ENCODE measurements around the gene SLC39A10.

Gene SLC39A10

GRCh38 chr2:195727106-195727505 is 70.1 kb downstream of the SLC39A10 start:
- DNase-seq (ENCODE audit: low spot score) = no peak
- TF ChIP-seq CTCF (IDR thresholded peaks at IDR 0.05; ENCODE audit: extremely low read depth, insufficient read depth, missing control alignments) = no peak
- in situ Hi-C loops (cut with MboI; ENCODE audit: low pct_unique_long_range_greater_than_20kb, low sequenced_read_pairs, unreplicated experiment) = no loop called here

- TF ChIP-seq CTCF (IDR thresholded peaks at IDR 0.05; ENCODE audit: extremely low read depth, insufficient read depth, missing control alignments) = no peak
- DNase-seq (ENCODE audit: low spot score) = no peak
- in situ Hi-C loops (cut with MboI; ENCODE audit: low pct_unique_long_range_greater_than_20kb, low sequenced_read_pairs, unreplicated experiment) = no loop called here
These were observed 73.9 kb downstream of the SLC39A10 start for GRCh38 chr2:195730912-195731311.

- no peak for TF ChIP-seq CTCF (IDR thresholded peaks at IDR 0.05; ENCODE audit: extremely low read depth, insufficient read depth, missing control alignments)
- in situ Hi-C loops (cut with MboI; ENCODE audit: low pct_unique_long_range_greater_than_20kb, low sequenced_read_pairs, unreplicated experiment) = no loop called here
- no peak for DNase-seq (ENCODE audit: low spot score)
These were observed 75.5 kb downstream of the SLC39A10 start for GRCh38 chr2:195732574-195732973.

GRCh38 chr2:195733831-195734230 is 76.8 kb downstream of the SLC39A10 start:
- no peak for DNase-seq (ENCODE audit: low spot score)

GRCh38 chr2:195734395-195734794 is 77.4 kb downstream of the SLC39A10 start:
- in situ Hi-C loops (cut with MboI; ENCODE audit: low pct_unique_long_range_greater_than_20kb, low sequenced_read_pairs, unreplicated experiment) = no loop called here
- no peak for TF ChIP-seq CTCF (IDR thresholded peaks at IDR 0.05; ENCODE audit: extremely low read depth, insufficient read depth, missing control alignments)
- no peak for DNase-seq (ENCODE audit: low spot score)

More at GRCh38 chr2:195733831-195734230, 76.8 kb downstream of the SLC39A10 start:
- no peak for TF ChIP-seq CTCF (IDR thresholded peaks at IDR 0.05; ENCODE audit: extremely low read depth, insufficient read depth, missing control alignments)
- in situ Hi-C loops (cut with MboI; ENCODE audit: low pct_unique_long_range_greater_than_20kb, low sequenced_read_pairs, unreplicated experiment) = no loop called here

- in situ Hi-C loops (cut with MboI; ENCODE audit: low pct_unique_long_range_greater_than_20kb, low sequenced_read_pairs, unreplicated experiment) = no loop called here
- TF ChIP-seq CTCF (IDR thresholded peaks at IDR 0.05; ENCODE audit: extremely low read depth, insufficient read depth, missing control alignments) = no peak
- no peak for DNase-seq (ENCODE audit: low spot score)
These were observed 77.9 kb downstream of the SLC39A10 start for GRCh38 chr2:195734931-195735330.

- no peak for TF ChIP-seq CTCF (IDR thresholded peaks at IDR 0.05; ENCODE audit: extremely low read depth, insufficient read depth, missing control alignments)
- in situ Hi-C loops (cut with MboI; ENCODE audit: low pct_unique_long_range_greater_than_20kb, low sequenced_read_pairs, unreplicated experiment) = no loop called here
- DNase-seq (ENCODE audit: low spot score) = no peak
These were observed 78.3 kb downstream of the SLC39A10 start for GRCh38 chr2:195735347-195735746.
